Neural cell (in vitro differentiated cells): ENCODE measurements around the gene CEP70. TPM values are rescaled to one million over a fixed set of nuclear protein-coding genes. Genes with fewer than 3 reads are reported as not detected.
"Not testable (repeated sequence)": the region's sequence is repeated elsewhere in the genome, so short reads cannot be mapped to it uniquely, and the experiment has no call there.

ENCODE experiments used
- H2AFZ ChIP-seq: fragments of 200-600, 300-800 bp; sonication (generic), shearing (Covaris generic); 2 replicates; pipeline ENCODE4 v1.6.0; 2014; ENCODE audit warnings: low read depth, mild to moderate bottlenecking, antibody characterized with exemption, low read length, moderate library complexity
- H3F3A ChIP-seq: fragments of 200-600 bp; shearing (Covaris generic); 2 replicates; pipeline ENCODE4 v1.6.1; 2016; ENCODE audit warnings: mild to moderate bottlenecking, moderate library complexity, mixed read lengths, antibody characterized with exemption, low read length; ENCODE audit not compliant: insufficient read depth, poor library complexity, severe bottlenecking
- H3K27ac ChIP-seq: fragments of 200-600, 300-800 bp; sonication (generic), shearing (Covaris generic); 2 replicates; pipeline ENCODE4 v1.5.1; 2014; ENCODE audit warnings: mild to moderate bottlenecking, low read length, moderate library complexity
- H3K27me3 ChIP-seq: fragments of 300-800, 200-600 bp; sonication (generic), shearing (Covaris generic); 2 replicates; pipeline ENCODE4 v1.6.0; 2014; ENCODE audit warnings: mild to moderate bottlenecking, low read depth, low read length, moderate library complexity; ENCODE audit not compliant: insufficient read depth
- H3K36me3 ChIP-seq: fragments of 300-800, 200-600 bp; sonication (generic), shearing (Covaris generic); 2 replicates; pipeline ENCODE4 v1.5.1; 2014; ENCODE audit warnings: mild to moderate bottlenecking, antibody characterized with exemption, low read length, moderate library complexity; ENCODE audit not compliant: insufficient read depth
- H3K4me2 ChIP-seq: fragments of 300-800, 200-600 bp; sonication (generic), shearing (Covaris generic); 2 replicates; pipeline ENCODE4 v1.6.0; 2014; ENCODE audit warnings: mild to moderate bottlenecking, low read length
- H3K4me3 ChIP-seq: fragments of 300-800, 200-600 bp; sonication (generic), shearing (Covaris generic); 2 replicates; pipeline ENCODE4 v1.5.1; 2014; ENCODE audit warnings: mild to moderate bottlenecking, low read length, moderate library complexity
- H3K79me2 ChIP-seq: fragments of 200-600 bp; shearing (Covaris generic); replicated peaks from 2 replicates; pipeline ENCODE4 v1.6.0; 2014; ENCODE audit warnings: mild to moderate bottlenecking, low read length, moderate library complexity; ENCODE audit not compliant: insufficient read depth
- H3K9ac ChIP-seq: fragments of 300-800, 200-600 bp; sonication (generic), shearing (Covaris generic); 2 replicates; pipeline ENCODE4 v1.6.1; 2016; ENCODE audit warnings: mild to moderate bottlenecking, low read length, mixed read lengths
- H3K9me2 ChIP-seq: fragments of 200-600 bp; shearing (Covaris generic); 2 replicates; pipeline ENCODE4 v1.6.1; 2016; ENCODE audit warnings: mild to moderate bottlenecking, low read length, mixed read lengths; ENCODE audit not compliant: insufficient read depth
- H3K9me3 ChIP-seq: fragments of 200-600, 300-800 bp; sonication (generic), shearing (Covaris generic); 2 replicates; pipeline ENCODE4 v1.6.1; 2016; ENCODE audit warnings: mild to moderate bottlenecking, mixed run types, low read length, moderate library complexity, mixed read lengths
- H4K20me1 ChIP-seq: fragments of 200-600 bp; shearing (Covaris generic); 2 replicates; pipeline ENCODE4 v1.6.1; 2016; ENCODE audit warnings: mild to moderate bottlenecking, mixed run types; ENCODE audit not compliant: insufficient read depth
- CTCF ChIP-seq: fragments of 450-650 bp; IDR thresholded peaks from 2 replicates; pipeline ENCODE4 v1.5.1; 2014; ENCODE audit warnings: antibody characterized with exemption, mild to moderate bottlenecking, moderate library complexity; ENCODE audit not compliant: poor library complexity, severe bottlenecking
- EP300 ChIP-seq: fragments of 450-650 bp; conservative IDR thresholded peaks from 2 replicates; pipeline ENCODE4 v1.6.1; 2014; ENCODE audit warnings: antibody characterized with exemption, mild to moderate bottlenecking, moderate library complexity; ENCODE audit not compliant: poor library complexity, severe bottlenecking
- EZH2 ChIP-seq: fragments of 200-600, 300-800 bp; shearing (Covaris generic), sonication (generic); IDR thresholded peaks from 2 replicates; pipeline ENCODE4 v1.6.1; 2014; ENCODE audit warnings: antibody characterized with exemption, low read length, borderline replicate concordance, mild to moderate bottlenecking; ENCODE audit not compliant: insufficient read depth, poor library complexity, severe bottlenecking
- MXI1 ChIP-seq: fragments of 450-650 bp; conservative IDR thresholded peaks from 2 replicates; pipeline ENCODE4 v1.6.1; 2014; ENCODE audit warnings: antibody characterized with exemption, mild to moderate bottlenecking; ENCODE audit not compliant: poor library complexity, severe bottlenecking
- POLR2AphosphoS5 ChIP-seq: IDR thresholded peaks from 2 replicates; pipeline ENCODE4 v1.6.1; 2012
- RAD21 ChIP-seq: fragments of 450-650 bp; conservative IDR thresholded peaks from 2 replicates; pipeline ENCODE4 v1.6.1; 2014; ENCODE audit warnings: antibody characterized with exemption, mild to moderate bottlenecking, moderate library complexity
- REST ChIP-seq: IDR thresholded peaks from 2 replicates; pipeline ENCODE4 v1.6.1; 2012; ENCODE audit warnings: borderline replicate concordance
- SMC3 ChIP-seq: fragments of 450-650 bp; conservative IDR thresholded peaks from 2 replicates; pipeline ENCODE4 v1.6.1; 2014; ENCODE audit warnings: antibody characterized with exemption, mild to moderate bottlenecking, moderate library complexity; ENCODE audit not compliant: poor library complexity
- TAF1 ChIP-seq: IDR thresholded peaks from 2 replicates; pipeline ENCODE4 v1.6.1; 2012; ENCODE audit warnings: low read depth
- polyA plus RNA-seq: library from polyadenylated mRNA; depleted of rRNA; stranded (reverse); fragments of >200 nt; gene quantifications from 2 replicates; pipeline ENCODE4 v1.2.3, GENCODE V29; 2014

The CEP70 gene
- polyA plus RNA-seq, 1 donor from 2014 or later = 25.0 TPM

GRCh38 chr3:138600100-138600745, 6.2 kb upstream of the CEP70 start:
- no peak overlapping the region for H2AFZ ChIP-seq

GRCh38 chr3:138598534-138598933, 4.5 kb upstream of the CEP70 start:
- no peak overlapping the region for H2AFZ ChIP-seq
- H3K4me3 ChIP-seq = no peak overlapping the region
- H3K27me3 ChIP-seq = no peaks in the 10 kb centered on the region
- TF ChIP-seq RAD21 (no peak), SMC3 (no peak), EZH2 (no peak), CTCF (no peak), MXI1 (no peak), POLR2AphosphoS5 (no peak), EP300 (no peak), TAF1 (no peak), REST (no peak)
- H3K9me3 ChIP-seq = no peaks in the 10 kb centered on the region
- H3K79me2 ChIP-seq = no peaks in the 10 kb centered on the region
- H3K4me2 ChIP-seq = no peak overlapping the region
- H4K20me1 ChIP-seq = no peaks in the 10 kb centered on the region
- no peak overlapping the region for H3K9ac ChIP-seq
- no peaks in the 10 kb centered on the region for H3K36me3 ChIP-seq
- no peak overlapping the region for H3K27ac ChIP-seq
- H3F3A ChIP-seq = peaks cover 3% of the 10 kb centered on the region
- no peaks in the 10 kb centered on the region for H3K9me2 ChIP-seq

More at GRCh38 chr3:138600100-138600745, 6.2 kb upstream of the CEP70 start:
- H3K36me3 ChIP-seq = no peaks in the 10 kb centered on the region
- H3K9ac ChIP-seq = no peak overlapping the region
- no peak overlapping the region for H3K4me2 ChIP-seq
- H4K20me1 ChIP-seq = no peaks in the 10 kb centered on the region
- H3K79me2 ChIP-seq = no peaks in the 10 kb centered on the region
- no peaks in the 10 kb centered on the region for H3K9me2 ChIP-seq
- H3K4me3 ChIP-seq = no peak overlapping the region
- H3F3A ChIP-seq = no peaks in the 10 kb centered on the region
- no peaks in the 10 kb centered on the region for H3K27me3 ChIP-seq
- no peak overlapping the region for H3K27ac ChIP-seq
- no peaks in the 10 kb centered on the region for H3K9me3 ChIP-seq
- TF ChIP-seq TAF1 (no peak), MXI1 (no peak)

GRCh38 chr3:138597186-138597976, 3.3 kb upstream of the CEP70 start:
- not testable (repeated sequence) for H3K9ac ChIP-seq, H3K27me3 ChIP-seq, H3K36me3 ChIP-seq, H2AFZ ChIP-seq, H3K27ac ChIP-seq, H3K9me2 ChIP-seq, H3K4me3 ChIP-seq, H3F3A ChIP-seq, H3K4me2 ChIP-seq, H3K79me2 ChIP-seq, H4K20me1 ChIP-seq, H3K9me3 ChIP-seq
